Right renal cortex interstitium (tissue), 3 donors: ENCODE data around the gene NEK10. TPM values are rescaled to one million over a fixed set of nuclear protein-coding genes. Genes with fewer than 3 reads are reported as not detected.

Source experiments
- DNase-seq, 3 donors: peaks; one replicate each; pipeline ENCODE4 v3.0.0-alpha.2; 2013; ENCODE audit warnings: low read depth in 3 of 3, low spot score in 2 of 3
- polyA plus RNA-seq, 3 donors: library from polyadenylated mRNA; unstranded; fragments of 120-200 nt; gene quantifications; one replicate each; pipeline ENCODE4 v1.2.1, GENCODE V29; 2013; ENCODE audit not compliant: insufficient read length in 3 of 3

The NEK10 gene
- polyA plus RNA-seq, 3 donors = 1.7 to 2.2 (median 2.1) TPM

- no peak for DNase-seq
Observed at GRCh38 chr3:27076815-27077630, 292.2 kb downstream of the NEK10 start.

DNA sequence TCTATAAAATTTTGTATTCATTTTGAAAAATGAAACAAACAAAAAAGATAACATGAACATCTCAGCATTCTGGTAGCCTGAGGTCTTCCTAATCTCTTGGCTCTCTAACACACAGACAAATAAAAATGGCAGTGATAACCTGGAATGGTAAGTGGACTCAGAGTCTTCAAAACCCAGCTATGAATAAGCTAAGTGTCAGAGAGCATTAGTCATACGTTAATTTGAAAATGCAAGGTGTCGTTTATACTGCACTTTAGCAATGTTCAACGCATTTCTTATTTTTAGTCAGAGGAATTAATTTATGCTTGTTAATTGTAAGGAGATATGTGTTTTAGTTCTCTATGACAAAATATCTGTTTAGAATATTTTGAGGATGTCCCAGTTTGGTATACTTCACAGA, 294.3 kb downstream of the NEK10 start:
- no peak for DNase-seq

DNA sequence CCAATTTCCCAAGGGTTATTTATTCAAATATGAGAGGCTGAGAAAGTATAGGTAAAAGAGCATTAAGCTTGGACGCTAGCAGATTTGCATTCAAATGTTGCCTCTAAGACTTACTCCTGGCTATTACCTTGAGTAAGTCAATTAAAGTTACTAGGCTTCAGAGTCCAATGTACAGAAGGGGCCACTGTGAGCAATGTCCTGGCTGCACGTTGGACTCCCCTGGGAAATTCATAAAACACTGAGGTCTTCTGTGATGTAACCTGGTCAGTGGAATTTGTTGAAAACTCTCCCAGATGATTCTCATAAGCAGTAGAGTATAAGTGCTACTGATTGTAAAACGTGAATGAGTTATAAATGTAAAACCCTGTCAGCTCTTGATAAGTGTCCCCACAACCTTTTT, 295.3 kb downstream of the NEK10 start:
- DNase-seq = no peak

DNA sequence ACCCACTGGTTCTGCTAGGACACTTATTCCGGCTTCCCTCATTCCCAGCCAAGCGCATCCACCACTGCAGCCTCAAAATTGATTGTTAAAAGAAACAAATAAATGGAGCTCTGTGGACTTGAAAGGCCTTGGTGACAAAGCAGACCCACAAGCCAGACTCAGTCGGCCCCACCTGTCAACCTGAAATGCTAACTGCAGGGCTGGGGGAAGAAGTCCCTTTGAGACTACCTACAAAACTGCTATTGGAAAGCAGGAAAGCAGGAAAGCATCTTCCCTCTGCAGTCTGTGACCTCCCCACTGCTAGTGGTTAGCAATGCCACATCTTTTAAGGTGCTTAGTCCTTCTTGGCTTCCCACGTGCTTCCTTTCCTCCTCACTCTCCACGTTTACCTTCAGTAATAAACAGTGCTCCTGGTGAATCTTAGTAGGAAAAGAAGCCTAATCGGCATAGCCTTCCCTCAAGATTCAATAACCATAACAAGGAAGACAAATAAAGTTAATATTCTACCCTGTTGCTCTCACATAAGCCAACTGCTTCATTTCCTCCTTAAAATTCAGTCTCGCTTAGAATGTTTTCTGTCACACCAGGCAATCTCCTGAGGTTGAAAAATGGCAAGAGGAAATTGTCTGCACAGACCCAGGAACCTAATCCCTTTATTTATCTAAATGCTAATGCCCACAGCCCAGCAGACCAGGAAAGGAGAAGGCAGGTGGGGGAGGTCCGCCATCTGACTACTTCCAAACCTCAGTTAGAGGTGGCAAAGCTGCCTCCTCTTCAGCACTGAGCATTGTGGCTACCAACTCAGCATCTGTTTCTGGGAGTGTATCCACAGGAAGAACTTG, 296.2 kb downstream of the NEK10 start:
- peak in 1 of 3 donors; percentile 46 for DNase-seq

DNA sequence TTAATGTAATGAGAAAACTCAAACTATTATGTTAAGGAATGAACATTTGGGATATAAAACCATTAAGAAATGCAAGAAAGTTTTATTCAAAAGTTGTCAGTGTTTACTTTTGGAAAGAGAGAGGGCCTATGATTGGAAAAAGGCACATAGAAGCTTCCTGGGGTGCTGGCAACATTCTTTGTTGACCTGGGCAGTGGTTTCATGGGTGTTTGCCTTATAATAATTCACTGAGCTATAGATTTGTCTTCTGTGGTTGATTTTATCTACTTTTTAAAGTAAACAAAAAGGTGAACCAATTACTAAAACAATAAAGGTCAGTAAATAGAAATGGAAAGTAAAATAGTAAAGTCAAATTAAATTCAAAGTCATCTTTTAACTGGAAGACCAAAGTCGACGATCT, 308.8 kb downstream of the NEK10 start:
- no peak for DNase-seq

Other genes with a start within 250 kb of the NEK10 start
- gene SLC4A7, start 115.0 kb upstream of the NEK10 start, polyA plus RNA-seq = 10 to 100 TPM; 21.6 to 25.2 (median 24.9) TPM